GM23338 (cell line): ENCODE results near the gene RFX3. TPM values are rescaled to one million over a fixed set of nuclear protein-coding genes. Genes with fewer than 3 reads are reported as not detected.

Source experiments
- ATAC-seq: fragments of 200-7000 bp; cut with Tn5 transposase; 3 replicates; pipeline ENCODE4 v1.9.1; 2020
- DNase-seq: peaks from one replicate; pipeline ENCODE4 v3.0.0-alpha.2; 2015; ENCODE audit warnings: low spot score
- H2AFZ ChIP-seq: fragments of 200-600 bp; sonication (generic); 2 replicates; pipeline ENCODE4 v1.8.0; 2016; ENCODE audit warnings: antibody characterized with exemption, mild to moderate bottlenecking, moderate library complexity
- H3F3A ChIP-seq: fragments of 200-600 bp; sonication (generic); replicated peaks from 2 replicates; pipeline ENCODE4 v1.8.0; 2017; ENCODE audit warnings: antibody characterized with exemption, mixed run types, low read depth
- H3K27ac ChIP-seq: fragments of 200-600 bp; sonication (generic); 2 replicates; pipeline ENCODE4 v1.6.1; 2016; ENCODE audit warnings: low read depth
- H3K27me3 ChIP-seq: fragments of 200-600 bp; sonication (generic); 2 replicates; pipeline ENCODE4 v1.8.0; 2016; ENCODE audit warnings: mild to moderate bottlenecking, mixed run types, moderate library complexity; ENCODE audit not compliant: insufficient read depth
- H3K36me3 ChIP-seq: fragments of 200-600 bp; sonication (generic); 2 replicates; pipeline ENCODE4 v1.8.0; 2016; ENCODE audit warnings: mild to moderate bottlenecking; ENCODE audit not compliant: insufficient read depth
- H3K4me1 ChIP-seq: fragments of 200-600 bp; sonication (generic); 2 replicates; pipeline ENCODE4 v1.8.0; 2016; ENCODE audit warnings: mild to moderate bottlenecking, moderate library complexity; ENCODE audit not compliant: insufficient read depth
- H3K4me2 ChIP-seq: fragments of 200-600 bp; sonication (generic); 2 replicates; pipeline ENCODE4 v1.7.1; 2017; ENCODE audit warnings: mixed run types
- H3K4me3 ChIP-seq: fragments of 200-600 bp; sonication (generic); 2 replicates; pipeline ENCODE4 v1.6.1; 2016; ENCODE audit warnings: mixed run types
- H3K79me2 ChIP-seq: fragments of 200-600 bp; sonication (generic); replicated peaks from 2 replicates; pipeline ENCODE4 v1.8.0; 2017; ENCODE audit warnings: mild to moderate bottlenecking; ENCODE audit not compliant: insufficient read depth
- H3K9me2 ChIP-seq: fragments of 200-600 bp; sonication (generic); 2 replicates; pipeline ENCODE4 v1.8.0; 2017; ENCODE audit not compliant: insufficient read depth
- H4K20me1 ChIP-seq: fragments of 200-600 bp; sonication (generic); replicated peaks from 2 replicates; pipeline ENCODE4 v1.8.0; 2017; ENCODE audit warnings: mild to moderate bottlenecking; ENCODE audit not compliant: insufficient read depth
- H3K27ac Mint-ChIP-seq: 2 replicates; pipeline ENCODE4 v1.8.0; 2020; ENCODE audit warnings: inconsistent platforms, mild to moderate bottlenecking, moderate library complexity, mixed read lengths
- H3K27me3 Mint-ChIP-seq: 3 replicates; pipeline ENCODE4 v1.8.0; 2022; ENCODE audit warnings: low read depth, mild to moderate bottlenecking, moderate library complexity, mixed read lengths, inconsistent platforms; ENCODE audit not compliant: insufficient read depth, poor library complexity
- H3K36me3 Mint-ChIP-seq: 3 replicates; pipeline ENCODE4 v1.8.0; 2021; ENCODE audit warnings: low read depth, mild to moderate bottlenecking, inconsistent platforms, moderate library complexity, mixed read lengths
- H3K4me1 Mint-ChIP-seq: 3 replicates; pipeline ENCODE4 v1.8.0; 2020; ENCODE audit warnings: mild to moderate bottlenecking, inconsistent platforms, mixed read lengths
- H3K4me3 Mint-ChIP-seq: 3 replicates; pipeline ENCODE4 v1.8.0; 2021; ENCODE audit warnings: moderate library complexity, mild to moderate bottlenecking, inconsistent platforms, mixed read lengths
- H3K9me3 Mint-ChIP-seq: 3 replicates; pipeline ENCODE4 v1.8.0; 2020; ENCODE audit warnings: moderate library complexity, mild to moderate bottlenecking, inconsistent platforms, mixed read lengths
- CREB1 ChIP-seq: fragments of 250-450 bp; sonication (Bioruptor Pico); IDR thresholded peaks from 2 replicates; pipeline ENCODE4 v1.5.0; 2020; ENCODE audit warnings: low read depth, mild to moderate bottlenecking, moderate library complexity
- EZH2 ChIP-seq: fragments of 200-600 bp; sonication (generic); IDR thresholded peaks from one replicate; pipeline ENCODE4 v1.8.0; 2017; ENCODE audit warnings: antibody characterized with exemption, mild to moderate bottlenecking, low read depth; ENCODE audit not compliant: unreplicated experiment
- EZH2phosphoT487 ChIP-seq: fragments of 200-600 bp; sonication (generic); IDR thresholded peaks from one replicate; pipeline ENCODE4 v1.8.1; 2018; ENCODE audit warnings: antibody characterized with exemption; ENCODE audit not compliant: unreplicated experiment
- JUNB ChIP-seq: IDR thresholded peaks from one replicate; pipeline ENCODE4 v1.6.1; 2016; ENCODE audit warnings: antibody characterized with exemption; ENCODE audit not compliant: unreplicated experiment
- NANOG ChIP-seq: IDR thresholded peaks from 2 replicates; pipeline ENCODE4 v1.6.1; 2016; ENCODE audit warnings: antibody characterized with exemption, borderline replicate concordance
- POLR2AphosphoS5 ChIP-seq: IDR thresholded peaks from 2 replicates; pipeline ENCODE4 v1.6.1; 2016; ENCODE audit warnings: antibody characterized with exemption, low read depth
- STAT1 ChIP-seq: IDR thresholded peaks from one replicate; pipeline ENCODE4 v1.6.1; 2016; ENCODE audit warnings: antibody characterized with exemption; ENCODE audit not compliant: unreplicated experiment
- ZNF114 ChIP-seq: fragments of 250-450 bp; sonication (Bioruptor Pico); IDR thresholded peaks from 2 replicates; pipeline ENCODE4 v1.5.0; 2020; ENCODE audit warnings: mild to moderate bottlenecking, moderate library complexity
- ZNF331 ChIP-seq: fragments of 250-450 bp; sonication (Bioruptor Pico); IDR thresholded peaks from 2 replicates; pipeline ENCODE4 v1.5.0; 2020; ENCODE audit warnings: low read depth, mild to moderate bottlenecking, moderate library complexity
- polyA plus RNA-seq: library from polyadenylated mRNA; unstranded; fragments of >200 nt; fragmentation: Nextera tagmentation; extraction: Ambion mirVana; gene quantifications from 2 replicates; pipeline ENCODE4 v1.2.1, GENCODE V29; 2016
- total RNA-seq: library from RNA; depleted of rRNA; stranded (reverse); fragments of >200 nt; shearing (Covaris generic); gene quantifications from 2 replicates; pipeline ENCODE4 v1.2.3, GENCODE V29; 2014
- TF ChIP-seq, protein P1 (sequence below): IDR thresholded peaks from one replicate; pipeline ENCODE4 v1.6.1; 2018; ENCODE audit warnings: antibody characterized with exemption; ENCODE audit not compliant: unreplicated experiment
- TF ChIP-seq, protein P2 (sequence below): IDR thresholded peaks from 2 replicates; pipeline ENCODE4 v1.6.1; 2016; ENCODE audit warnings: antibody characterized with exemption
- TF ChIP-seq, protein P3 (sequence below), 2 experiments: fragments of 200-600 bp in 1 of 2; sonication (generic) in 1 of 2; conservative IDR thresholded peaks; 2 replicates each; pipeline versions ENCODE4 v1.5.1 to v1.6.1; 2016 to 2017; ENCODE audit warnings: antibody characterized with exemption in 2 of 2, low read depth in 2 of 2, mild to moderate bottlenecking in 2 of 2, moderate library complexity in 1 of 2

Gene RFX3
- total and polyA plus RNA-seq, 2 experiments from 2014 or later = 9.8 to 22.1 TPM

DNA sequence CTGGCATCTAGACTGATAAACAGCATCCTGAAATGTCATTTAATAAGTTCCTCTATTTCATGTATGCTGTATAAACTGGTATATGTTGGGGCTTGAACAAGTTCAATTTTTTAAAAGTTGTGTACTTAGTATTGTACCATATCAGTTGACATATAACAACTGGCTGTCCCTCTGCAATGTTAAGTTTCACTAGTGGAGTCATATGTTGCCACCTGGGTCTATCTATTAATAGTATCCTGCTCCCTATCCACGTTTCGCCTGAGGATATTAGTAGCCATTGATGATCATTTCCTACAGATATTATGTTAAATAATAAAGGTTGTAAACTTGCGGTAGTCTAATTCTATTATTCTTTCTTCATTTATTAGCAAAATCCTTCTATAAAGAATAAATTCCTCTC is 177.6 kb downstream of the RFX3 start:
- no peak overlapping the region for H3K4me3 Mint-ChIP-seq
- no peaks in the 10 kb centered on the region for H3K27me3 ChIP-seq
- no peaks in the 10 kb centered on the region for H3F3A ChIP-seq
- no peaks in the 10 kb centered on the region for H4K20me1 ChIP-seq
- ATAC-seq = no peak
- peaks cover 5% of the 10 kb centered on the region; the same call in 1 of the 2 replicates for H3K4me1 ChIP-seq
- no peaks in the 10 kb centered on the region for H3K9me2 ChIP-seq
- peaks cover 5% of the 10 kb centered on the region; the same call in 2 of the 3 replicates for H3K36me3 Mint-ChIP-seq
- H3K27me3 Mint-ChIP-seq = no peaks in the 10 kb centered on the region
- peaks cover 5% of the 10 kb centered on the region; the same call in 2 of the 3 replicates for H3K4me1 Mint-ChIP-seq
- no peak overlapping the region for H3K4me3 ChIP-seq
- no peak overlapping the region for H2AFZ ChIP-seq
- H3K27ac Mint-ChIP-seq = no peak overlapping the region
- H3K79me2 ChIP-seq = no peaks in the 10 kb centered on the region
- DNase-seq = no peak
- peaks cover 4% of the 10 kb centered on the region; the same call in 2 of the 3 replicates for H3K9me3 Mint-ChIP-seq
- TF ChIP-seq EZH2phosphoT487 (no peak), STAT1 (no peak), EZH2 (no peak), ZNF114 (CRISPR knock-in tag) (no peak)
- TF ChIP-seq, protein P1, sequence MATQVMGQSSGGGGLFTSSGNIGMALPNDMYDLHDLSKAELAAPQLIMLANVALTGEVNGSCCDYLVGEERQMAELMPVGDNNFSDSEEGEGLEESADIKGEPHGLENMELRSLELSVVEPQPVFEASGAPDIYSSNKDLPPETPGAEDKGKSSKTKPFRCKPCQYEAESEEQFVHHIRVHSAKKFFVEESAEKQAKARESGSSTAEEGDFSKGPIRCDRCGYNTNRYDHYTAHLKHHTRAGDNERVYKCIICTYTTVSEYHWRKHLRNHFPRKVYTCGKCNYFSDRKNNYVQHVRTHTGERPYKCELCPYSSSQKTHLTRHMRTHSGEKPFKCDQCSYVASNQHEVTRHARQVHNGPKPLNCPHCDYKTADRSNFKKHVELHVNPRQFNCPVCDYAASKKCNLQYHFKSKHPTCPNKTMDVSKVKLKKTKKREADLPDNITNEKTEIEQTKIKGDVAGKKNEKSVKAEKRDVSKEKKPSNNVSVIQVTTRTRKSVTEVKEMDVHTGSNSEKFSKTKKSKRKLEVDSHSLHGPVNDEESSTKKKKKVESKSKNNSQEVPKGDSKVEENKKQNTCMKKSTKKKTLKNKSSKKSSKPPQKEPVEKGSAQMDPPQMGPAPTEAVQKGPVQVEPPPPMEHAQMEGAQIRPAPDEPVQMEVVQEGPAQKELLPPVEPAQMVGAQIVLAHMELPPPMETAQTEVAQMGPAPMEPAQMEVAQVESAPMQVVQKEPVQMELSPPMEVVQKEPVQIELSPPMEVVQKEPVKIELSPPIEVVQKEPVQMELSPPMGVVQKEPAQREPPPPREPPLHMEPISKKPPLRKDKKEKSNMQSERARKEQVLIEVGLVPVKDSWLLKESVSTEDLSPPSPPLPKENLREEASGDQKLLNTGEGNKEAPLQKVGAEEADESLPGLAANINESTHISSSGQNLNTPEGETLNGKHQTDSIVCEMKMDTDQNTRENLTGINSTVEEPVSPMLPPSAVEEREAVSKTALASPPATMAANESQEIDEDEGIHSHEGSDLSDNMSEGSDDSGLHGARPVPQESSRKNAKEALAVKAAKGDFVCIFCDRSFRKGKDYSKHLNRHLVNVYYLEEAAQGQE = no peak
- TF ChIP-seq, protein P2, sequence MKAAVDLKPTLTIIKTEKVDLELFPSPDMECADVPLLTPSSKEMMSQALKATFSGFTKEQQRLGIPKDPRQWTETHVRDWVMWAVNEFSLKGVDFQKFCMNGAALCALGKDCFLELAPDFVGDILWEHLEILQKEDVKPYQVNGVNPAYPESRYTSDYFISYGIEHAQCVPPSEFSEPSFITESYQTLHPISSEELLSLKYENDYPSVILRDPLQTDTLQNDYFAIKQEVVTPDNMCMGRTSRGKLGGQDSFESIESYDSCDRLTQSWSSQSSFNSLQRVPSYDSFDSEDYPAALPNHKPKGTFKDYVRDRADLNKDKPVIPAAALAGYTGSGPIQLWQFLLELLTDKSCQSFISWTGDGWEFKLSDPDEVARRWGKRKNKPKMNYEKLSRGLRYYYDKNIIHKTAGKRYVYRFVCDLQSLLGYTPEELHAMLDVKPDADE = no peak
- no peaks in the 10 kb centered on the region for H3K36me3 ChIP-seq
- H3K4me2 ChIP-seq = no peak overlapping the region
- H3K27ac ChIP-seq = no peak overlapping the region

- H3K9me2 ChIP-seq = no peaks in the 10 kb centered on the region
- no peaks in the 10 kb centered on the region for H4K20me1 ChIP-seq
- H2AFZ ChIP-seq = no peak overlapping the region
- H3K4me1 ChIP-seq = peaks cover 5% of the 10 kb centered on the region; the same call in 1 of the 2 replicates
- no peak overlapping the region for H3K27ac Mint-ChIP-seq
- no peaks in the 10 kb centered on the region for H3F3A ChIP-seq
- ATAC-seq (no peak), DNase-seq (no peak)
- TF ChIP-seq ZNF331 (CRISPR knock-in tag) = no peak
- TF ChIP-seq CREB1 (CRISPR knock-in tag) = no peak
- TF ChIP-seq JUNB = no peak
- TF ChIP-seq NANOG = no peak
- no peak for TF ChIP-seq STAT1
- no peak for TF ChIP-seq POLR2AphosphoS5
- no peak for TF ChIP-seq EZH2phosphoT487
- TF ChIP-seq, protein P3, sequence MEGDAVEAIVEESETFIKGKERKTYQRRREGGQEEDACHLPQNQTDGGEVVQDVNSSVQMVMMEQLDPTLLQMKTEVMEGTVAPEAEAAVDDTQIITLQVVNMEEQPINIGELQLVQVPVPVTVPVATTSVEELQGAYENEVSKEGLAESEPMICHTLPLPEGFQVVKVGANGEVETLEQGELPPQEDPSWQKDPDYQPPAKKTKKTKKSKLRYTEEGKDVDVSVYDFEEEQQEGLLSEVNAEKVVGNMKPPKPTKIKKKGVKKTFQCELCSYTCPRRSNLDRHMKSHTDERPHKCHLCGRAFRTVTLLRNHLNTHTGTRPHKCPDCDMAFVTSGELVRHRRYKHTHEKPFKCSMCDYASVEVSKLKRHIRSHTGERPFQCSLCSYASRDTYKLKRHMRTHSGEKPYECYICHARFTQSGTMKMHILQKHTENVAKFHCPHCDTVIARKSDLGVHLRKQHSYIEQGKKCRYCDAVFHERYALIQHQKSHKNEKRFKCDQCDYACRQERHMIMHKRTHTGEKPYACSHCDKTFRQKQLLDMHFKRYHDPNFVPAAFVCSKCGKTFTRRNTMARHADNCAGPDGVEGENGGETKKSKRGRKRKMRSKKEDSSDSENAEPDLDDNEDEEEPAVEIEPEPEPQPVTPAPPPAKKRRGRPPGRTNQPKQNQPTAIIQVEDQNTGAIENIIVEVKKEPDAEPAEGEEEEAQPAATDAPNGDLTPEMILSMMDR (conservative IDR thresholded peaks at IDR 0.05; ENCODE audit: low read depth in 2 of 2) = no peak
- TF ChIP-seq, protein P1 = no peak
- no peaks in the 10 kb centered on the region for H3K9me3 Mint-ChIP-seq
- no peaks in the 10 kb centered on the region for H3K36me3 ChIP-seq
- H3K4me2 ChIP-seq = no peak overlapping the region
- no peak overlapping the region for H3K27ac ChIP-seq
- peaks cover 5% of the 10 kb centered on the region; the same call in 2 of the 3 replicates for H3K4me1 Mint-ChIP-seq
- H3K36me3 Mint-ChIP-seq = peaks cover 1% of the 10 kb centered on the region; the same call in 1 of the 3 replicates
- H3K79me2 ChIP-seq = no peaks in the 10 kb centered on the region
- no peak overlapping the region for H3K4me3 Mint-ChIP-seq
- no peaks in the 10 kb centered on the region for H3K27me3 ChIP-seq
- no peaks in the 10 kb centered on the region for H3K27me3 Mint-ChIP-seq
- no peak overlapping the region for H3K4me3 ChIP-seq
Measured at GRCh38 chr9:3346549-3346948, 179.3 kb downstream of the RFX3 start.
